ENCODE measurements around the gene KDM5A. TPM values are rescaled to one million over a fixed set of nuclear protein-coding genes. Genes with fewer than 3 reads are reported as not detected.

Gene KDM5A
- total RNA-seq, 1 donor from 2014 or later = 32.5 TPM

DNA sequence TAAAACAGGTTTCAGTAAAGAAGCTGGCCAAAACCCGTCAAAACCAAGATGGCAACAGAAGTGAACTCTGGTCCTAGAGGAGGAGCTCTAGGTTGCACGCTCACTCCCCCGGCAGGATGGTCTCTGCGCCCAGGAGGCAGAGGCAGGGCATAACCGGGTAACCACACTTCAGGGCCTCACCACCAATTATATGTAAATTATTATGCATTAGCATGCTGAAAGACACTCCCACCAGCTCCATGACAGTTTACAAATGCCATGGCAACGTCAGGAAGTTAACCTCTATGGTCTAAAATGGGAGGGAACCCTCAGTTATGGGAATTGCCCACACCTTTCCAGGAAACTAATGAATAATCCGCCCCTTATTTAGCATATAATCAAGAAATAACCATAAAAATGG is 155.1 kb downstream of the KDM5A start:
- TF ChIP-seq CTCF (conservative IDR thresholded peaks at IDR 0.05; ENCODE audit: low read depth, low read length) = no peak
- no peak for DNase-seq (ENCODE audit: low read depth)
- H3K4me3 ChIP-seq (ENCODE audit: low read depth, low read length) = no peak overlapping the region

- DNase-seq (ENCODE audit: low read depth) = no peak
- TF ChIP-seq CTCF (conservative IDR thresholded peaks at IDR 0.05; ENCODE audit: low read depth, low read length) = no peak
- no peak overlapping the region for H3K4me3 ChIP-seq (ENCODE audit: low read depth, low read length)
These were observed 155.5 kb downstream of the KDM5A start for GRCh38 chr12:233615-233968.

- no peak for TF ChIP-seq CTCF (conservative IDR thresholded peaks at IDR 0.05; ENCODE audit: low read depth, low read length)
- H3K4me3 ChIP-seq (ENCODE audit: low read depth, low read length) = no peak overlapping the region
- no peak for DNase-seq (ENCODE audit: low read depth)
These were observed 156.1 kb downstream of the KDM5A start for GRCh38 chr12:232731-233614.

DNA sequence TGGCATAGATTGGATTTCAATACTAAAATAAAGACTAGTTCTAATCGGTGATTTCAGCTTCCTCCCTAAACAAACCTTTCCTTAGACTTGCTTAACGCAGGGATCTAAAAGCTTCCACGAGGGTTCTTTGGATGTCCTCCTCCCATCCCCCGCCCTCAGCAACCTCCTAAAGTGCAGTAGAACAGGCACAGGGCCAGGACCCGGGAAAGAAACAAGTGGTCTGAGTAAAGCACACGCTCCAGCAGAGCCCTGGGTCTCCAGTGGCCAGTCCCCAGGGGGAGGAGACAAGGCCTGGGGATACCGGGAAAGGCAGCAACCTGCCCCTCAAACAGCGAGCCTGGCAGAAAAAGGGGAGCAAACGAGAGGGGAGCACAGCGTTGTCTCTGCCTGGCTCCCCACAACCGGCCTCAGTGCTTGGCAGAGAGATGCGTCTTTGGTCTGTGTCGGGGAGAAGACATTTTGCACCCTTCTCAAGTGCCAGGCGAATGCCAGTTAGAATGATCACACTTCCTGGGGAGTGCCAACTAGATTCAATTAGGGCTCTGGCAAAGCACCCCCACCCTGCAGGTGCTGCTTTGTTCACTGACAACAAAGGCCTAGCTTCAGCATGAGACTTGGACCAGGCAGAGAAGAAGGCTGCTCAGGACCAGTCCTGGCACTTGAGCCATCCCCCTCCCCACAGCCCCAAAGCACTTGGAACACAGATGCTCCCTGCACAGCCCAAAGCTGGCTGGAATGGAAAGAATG is 158.0 kb downstream of the KDM5A start:
- no peak for TF ChIP-seq CTCF (conservative IDR thresholded peaks at IDR 0.05; ENCODE audit: low read depth, low read length)
- DNase-seq (ENCODE audit: low read depth) = no peak
- H3K4me3 ChIP-seq (ENCODE audit: low read depth, low read length) = no peak overlapping the region

Other genes starting within 250 kb of the KDM5A start
- 0.07 TPM in 1 of 2 replicates, not detected in the other for gene SLC6A12, start 175.2 kb downstream of the KDM5A start, total RNA-seq
- 0.22 TPM in 1 of 2 replicates, not detected in the other for gene SLC6A13, start 126.5 kb downstream of the KDM5A start, total RNA-seq
- gene CCDC77, start 12.3 kb upstream of the KDM5A start, total RNA-seq = 9.5 and 14.0 TPM in 2 replicates
- 5.0 and 7.1 TPM in 2 replicates for gene B4GALNT3, start 70.6 kb upstream of the KDM5A start, total RNA-seq